ENCODE results near the gene UQCRQ. TPM values are rescaled to one million over a fixed set of nuclear protein-coding genes. Genes with fewer than 3 reads are reported as not detected.

The UQCRQ gene
- total RNA-seq, 1 donor from 2014 or later: 625 TPM

DNA sequence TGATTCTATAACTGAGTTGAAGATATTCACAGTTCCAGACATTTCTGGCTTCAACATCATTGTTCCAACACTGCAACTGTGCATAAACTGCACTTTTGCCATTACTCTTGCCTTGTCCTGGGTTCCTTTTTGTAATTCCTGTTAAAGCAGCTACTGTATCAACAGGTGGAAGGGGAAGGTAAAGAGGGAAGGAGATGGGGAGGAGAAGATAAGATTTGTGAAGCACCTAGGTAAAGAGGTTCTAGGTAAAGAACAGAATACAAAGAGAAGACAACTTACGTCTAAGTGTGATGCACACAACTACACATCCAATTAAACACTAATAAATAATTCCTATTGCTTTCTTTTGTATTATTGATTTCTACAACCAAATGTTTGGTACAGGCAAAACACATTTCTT lies 43.3 kb downstream of the UQCRQ start:
- no peak for DNase-seq (ENCODE audit: low spot score)

DNA sequence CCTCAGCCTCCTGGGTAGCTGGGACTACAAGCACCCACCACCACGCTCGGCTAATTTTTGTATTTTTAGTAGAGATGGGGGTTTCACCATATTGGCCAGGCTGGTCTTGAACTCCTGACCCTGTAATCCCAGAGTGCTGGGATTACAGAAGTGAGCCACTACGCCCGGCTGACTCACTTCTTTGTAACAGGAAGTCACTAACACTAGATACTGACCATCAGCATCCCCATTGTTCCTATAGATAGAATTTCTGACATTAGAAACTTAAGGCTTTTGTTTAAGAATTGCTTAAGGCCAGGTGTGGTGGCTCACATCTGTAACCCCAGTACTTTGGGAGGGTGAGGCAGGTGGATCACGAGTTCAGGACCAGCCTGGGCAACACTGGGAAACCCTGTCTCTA lies 49.2 kb downstream of the UQCRQ start:
- DNase-seq (ENCODE audit: low spot score): no peak

- DNase-seq (ENCODE audit: low spot score): no peak
Observed at GRCh38 chr5:132916086-132916485, 49.6 kb downstream of the UQCRQ start.

Other genes with a start within 250 kb of the UQCRQ start
- not detected for gene IL13, start 208.5 kb upstream of the UQCRQ start, total RNA-seq
- gene IL4, start 192.7 kb upstream of the UQCRQ start, total RNA-seq: not detected
- 15.5 TPM for gene KIF3A, start 129.1 kb upstream of the UQCRQ start, total RNA-seq
- 8.4 TPM for gene CCNI2, start 119.2 kb upstream of the UQCRQ start, total RNA-seq
- gene SEPTIN8, start 89.4 kb upstream of the UQCRQ start, total RNA-seq: 63.9 TPM
- 22.2 TPM for gene SOWAHA, start 53.3 kb upstream of the UQCRQ start, total RNA-seq
- 96.1 TPM for gene SHROOM1, start 36.0 kb upstream of the UQCRQ start, total RNA-seq
- gene GDF9, start 173 bp upstream of the UQCRQ start, total RNA-seq: 0.09 TPM
- 42.4 TPM for gene LEAP2, start 7.0 kb downstream of the UQCRQ start, total RNA-seq
- gene AFF4, start 97.0 kb downstream of the UQCRQ start, total RNA-seq: 87.7 TPM
- 18.5 TPM for gene ZCCHC10, start 159.9 kb downstream of the UQCRQ start, total RNA-seq
- 91.0 TPM for gene HSPA4, start 185.4 kb downstream of the UQCRQ start, total RNA-seq

All from mucosa of gallbladder (tissue), 1 donor.